GM19351 (cell line): ENCODE data around the gene SRSF3.
"Not testable (repeated sequence)": the region's sequence is repeated elsewhere in the genome, so short reads cannot be mapped to it uniquely, and the experiment has no call there.

ENCODE experiments used
- ATAC-seq: cut with Tn5 transposase; IDR thresholded peaks from one replicate; pipeline ENCODE4 v1.9.1; 2021; ENCODE audit warnings: mild to moderate bottlenecking, moderate library complexity; ENCODE audit not compliant: unreplicated experiment

Gene SRSF3

DNA sequence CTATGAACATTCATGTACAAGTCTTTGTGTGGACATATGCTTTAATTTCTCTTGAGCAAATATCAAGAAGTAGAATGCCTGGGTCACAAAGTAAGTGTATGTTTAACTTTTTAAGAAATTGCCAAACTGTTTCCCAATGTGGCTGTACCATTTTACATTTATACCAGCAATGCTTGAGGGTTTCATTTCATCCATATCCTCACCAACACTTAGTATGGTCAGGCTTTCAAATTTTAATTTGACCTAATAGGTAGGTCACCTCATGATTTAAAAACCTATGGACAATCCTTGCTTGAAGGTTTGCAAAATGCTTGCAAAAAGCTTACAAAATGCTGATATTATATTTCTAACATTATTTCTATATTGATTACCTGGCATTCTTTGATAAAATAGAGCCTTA, 19.5 kb upstream of the SRSF3 start:
- ATAC-seq, result no peak

DNA sequence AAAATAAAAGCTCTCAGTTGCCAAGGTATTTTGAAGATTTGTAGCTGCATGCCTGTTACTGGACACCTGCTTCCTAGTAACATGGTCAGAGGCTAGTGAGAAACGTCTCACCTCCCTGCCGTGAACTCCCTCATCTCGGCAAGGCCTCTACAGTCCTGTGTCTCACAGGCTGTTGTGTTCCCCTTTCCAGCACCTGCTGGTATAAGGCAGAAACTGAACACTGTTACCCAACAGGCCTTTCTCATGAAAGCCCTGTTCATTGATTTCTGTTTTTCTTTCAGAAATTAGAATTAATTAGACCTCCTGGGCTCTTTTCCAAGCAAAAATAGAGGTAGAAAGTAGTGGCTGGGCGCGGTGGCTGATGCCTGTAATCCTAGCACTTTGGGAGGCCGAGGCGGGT, 17.6 kb upstream of the SRSF3 start:
- ATAC-seq, result no peak

DNA sequence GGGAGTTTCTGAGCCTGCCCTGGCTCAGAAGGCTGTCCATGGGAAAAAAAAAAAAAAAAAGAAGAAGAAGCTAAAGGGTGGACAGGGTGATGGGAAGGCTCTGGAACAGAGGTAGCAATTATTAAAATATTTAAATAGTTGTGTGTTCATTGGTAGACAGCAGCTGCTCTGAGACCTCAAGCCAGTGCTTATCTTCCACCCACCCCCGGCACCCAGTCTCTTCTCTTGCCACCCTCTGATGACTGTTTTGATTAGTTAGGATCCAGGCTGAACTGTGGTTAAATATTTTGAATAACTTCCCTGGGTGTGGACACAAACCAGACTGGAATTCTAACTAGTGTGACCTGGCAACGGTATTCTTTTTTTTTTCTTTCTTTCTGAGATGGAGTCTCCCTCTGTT, 16.9 kb upstream of the SRSF3 start:
- no peak for ATAC-seq

DNA sequence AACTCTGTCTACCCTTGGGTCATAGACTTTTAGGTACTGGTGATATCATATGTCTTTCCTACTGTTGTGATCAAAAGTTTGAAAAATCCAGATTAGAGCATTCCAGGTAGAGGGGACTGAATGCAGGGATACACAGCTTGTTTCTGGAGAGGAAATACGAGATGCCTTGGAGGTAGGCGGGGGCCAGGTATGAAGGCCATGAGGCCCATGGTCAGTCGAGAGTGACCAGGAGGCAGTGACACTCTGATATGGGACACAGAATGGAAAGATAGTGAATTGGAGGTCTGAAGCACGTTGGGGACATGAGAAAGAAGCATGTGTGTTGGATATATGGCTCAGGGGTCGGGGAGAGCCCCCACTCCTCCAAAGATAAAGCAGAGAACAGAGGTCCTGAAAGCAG, 16.1 kb upstream of the SRSF3 start:
- no peak for ATAC-seq

DNA sequence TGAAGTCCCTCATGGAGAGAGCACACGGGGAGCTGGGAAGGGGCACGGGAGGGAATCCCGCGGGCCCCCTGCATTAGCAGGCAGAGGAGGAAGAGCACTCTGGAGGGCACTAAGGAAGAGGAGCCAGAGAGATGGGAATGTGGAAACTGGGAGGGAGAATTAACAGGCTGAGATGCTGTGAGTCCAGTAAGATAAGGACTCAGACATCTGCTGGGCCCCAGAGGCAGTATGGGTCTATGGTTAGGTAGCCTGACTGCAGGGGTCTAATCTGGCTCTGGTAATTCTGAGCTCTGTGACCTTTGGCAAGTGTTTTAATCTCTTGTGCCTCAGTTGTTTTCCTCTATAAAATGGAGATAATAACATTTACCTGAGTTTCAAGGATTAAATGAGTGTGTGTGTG, 15.7 kb upstream of the SRSF3 start:
- ATAC-seq, result no peak

DNA sequence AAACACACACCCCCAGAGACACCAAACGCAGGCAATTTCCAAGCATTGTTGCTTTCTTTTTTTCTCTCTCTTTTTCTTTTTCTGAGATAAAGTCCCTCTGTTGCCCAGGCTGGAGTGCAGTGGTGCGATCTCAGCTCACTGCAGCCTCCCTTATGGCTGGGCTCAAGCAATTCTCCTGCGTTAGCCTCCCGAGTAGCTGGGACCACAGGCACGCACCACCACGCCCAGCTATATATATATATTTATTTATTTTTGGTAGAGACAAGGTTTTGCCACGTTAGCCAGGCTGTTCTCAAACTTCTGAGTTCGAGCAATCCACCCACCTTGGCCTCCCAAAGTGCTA, 14.0 kb upstream of the SRSF3 start:
- no peak for ATAC-seq

DNA sequence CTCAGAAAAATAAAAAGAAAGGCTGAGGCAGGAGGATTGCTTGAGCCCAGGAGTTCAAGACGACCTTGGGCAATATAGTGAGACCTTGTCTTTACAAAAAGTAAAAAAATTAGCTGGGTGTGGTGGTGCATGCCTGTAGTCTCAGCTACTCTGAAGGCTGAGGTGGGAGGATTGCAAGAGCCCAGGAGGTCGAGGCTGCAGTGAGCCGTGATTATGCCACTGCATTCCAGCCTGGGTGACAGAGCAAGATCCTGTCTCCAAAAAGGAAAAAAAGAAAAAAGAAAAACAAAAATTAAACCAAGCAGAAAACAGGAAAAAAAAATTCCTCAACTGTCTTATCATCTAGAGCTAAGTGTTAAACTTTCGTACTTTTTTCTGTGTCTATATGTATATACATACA, 12.4 kb upstream of the SRSF3 start:
- ATAC-seq, result no peak

DNA sequence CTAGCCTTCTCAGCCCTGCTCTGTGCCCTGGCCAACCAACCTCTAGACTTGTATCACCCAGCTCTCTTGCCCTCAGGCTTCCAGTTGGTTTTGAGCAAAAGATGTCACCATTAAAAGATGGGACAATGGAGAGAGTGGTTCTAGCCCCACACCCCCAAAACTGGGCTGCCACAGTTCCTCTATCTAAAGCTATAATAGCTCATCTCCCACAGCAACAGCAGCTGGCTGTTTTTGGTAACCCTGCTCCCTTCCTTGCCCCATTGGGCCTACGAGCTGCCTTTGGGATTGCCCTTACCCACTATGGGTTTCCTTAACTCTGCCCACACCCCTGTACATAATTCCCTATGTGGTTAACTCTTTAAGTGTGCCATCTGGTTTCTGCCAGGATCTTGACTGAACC, 7.6 kb upstream of the SRSF3 start:
- ATAC-seq, result no peak

DNA sequence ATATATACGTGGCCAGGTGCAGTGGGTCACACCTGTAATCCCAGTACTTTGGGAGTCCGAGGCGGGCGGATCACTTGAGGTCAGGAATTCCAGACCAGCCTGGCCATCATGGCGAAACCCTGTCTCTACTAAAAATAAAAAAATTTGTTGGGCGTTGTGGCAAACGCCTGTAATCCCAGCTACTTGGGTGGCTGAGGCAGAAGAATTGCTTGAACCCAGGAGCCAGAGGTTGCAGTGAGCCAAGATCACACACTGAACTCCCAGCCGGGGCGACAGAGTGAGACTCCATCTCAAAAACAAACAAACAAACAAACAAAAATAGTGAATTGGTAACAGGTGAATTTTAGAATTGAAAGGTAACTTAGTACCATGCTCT, 5.1 kb upstream of the SRSF3 start:
- not testable (repeated sequence) for ATAC-seq

DNA sequence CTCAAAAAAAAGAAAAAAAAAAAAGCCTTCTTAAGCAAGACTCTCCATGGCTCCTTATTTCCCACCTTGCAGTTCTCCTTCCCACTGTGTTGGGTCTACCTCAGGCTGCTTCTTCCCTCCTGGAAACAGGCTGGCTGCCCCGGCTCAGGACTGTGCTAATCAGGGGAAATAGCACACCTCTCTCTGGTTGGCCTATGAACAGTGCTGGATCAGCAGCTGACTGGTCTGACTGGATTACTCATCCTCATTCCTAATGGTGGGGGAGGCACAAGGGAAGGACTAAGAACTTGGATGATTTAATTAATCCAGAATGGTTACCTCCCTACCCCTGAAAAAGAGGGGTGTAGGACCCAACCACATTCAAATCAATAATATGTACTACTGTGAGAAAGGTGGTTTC, 3.9 kb upstream of the SRSF3 start:
- no peak for ATAC-seq

DNA sequence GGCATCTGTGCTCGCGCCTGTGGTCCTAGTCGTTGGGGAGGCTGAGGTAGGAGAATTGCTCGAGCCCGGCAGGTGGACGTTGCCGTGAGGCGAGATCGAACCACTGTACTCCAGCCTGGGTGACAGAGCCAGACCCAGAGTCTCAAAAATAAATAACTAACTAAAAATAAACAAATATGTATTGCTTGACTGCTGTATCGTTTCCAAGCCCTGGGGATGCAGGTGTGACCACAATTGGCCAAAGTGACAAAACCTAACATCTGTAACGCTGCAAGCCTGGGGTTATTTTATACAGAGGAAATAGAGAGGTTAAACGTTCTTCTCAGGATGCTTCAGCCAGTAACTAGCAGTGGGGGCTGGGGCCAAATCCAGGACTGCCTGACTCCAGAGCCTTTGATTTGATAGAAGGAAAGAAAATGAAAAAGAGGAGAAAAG, 1.9 kb upstream of the SRSF3 start:
- peak; percentile 27 for ATAC-seq

DNA sequence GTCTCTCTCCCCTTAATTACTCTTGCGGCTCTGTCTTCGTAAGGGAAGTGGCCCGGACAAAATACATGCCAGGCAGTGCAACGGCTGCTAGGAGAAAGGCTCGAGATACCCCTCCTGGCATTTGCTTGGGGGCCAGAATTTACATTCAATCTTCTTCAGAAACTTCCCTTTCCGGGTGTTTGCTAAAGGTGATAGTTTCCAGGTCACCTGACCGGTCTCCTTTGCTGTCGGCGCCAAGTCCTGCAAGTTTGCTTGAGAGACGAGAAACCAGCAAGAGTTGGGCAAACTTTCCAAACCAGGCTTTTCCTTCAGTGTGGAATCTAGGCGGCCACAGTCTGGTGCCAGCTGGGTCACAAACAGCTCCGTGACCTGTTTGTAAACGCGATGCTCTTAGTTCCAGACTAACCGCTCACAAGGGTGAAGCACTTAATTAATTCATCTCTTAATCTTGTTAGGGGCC, 563 bp upstream of the SRSF3 start:
- ATAC-seq, result peak; percentile 22

DNA sequence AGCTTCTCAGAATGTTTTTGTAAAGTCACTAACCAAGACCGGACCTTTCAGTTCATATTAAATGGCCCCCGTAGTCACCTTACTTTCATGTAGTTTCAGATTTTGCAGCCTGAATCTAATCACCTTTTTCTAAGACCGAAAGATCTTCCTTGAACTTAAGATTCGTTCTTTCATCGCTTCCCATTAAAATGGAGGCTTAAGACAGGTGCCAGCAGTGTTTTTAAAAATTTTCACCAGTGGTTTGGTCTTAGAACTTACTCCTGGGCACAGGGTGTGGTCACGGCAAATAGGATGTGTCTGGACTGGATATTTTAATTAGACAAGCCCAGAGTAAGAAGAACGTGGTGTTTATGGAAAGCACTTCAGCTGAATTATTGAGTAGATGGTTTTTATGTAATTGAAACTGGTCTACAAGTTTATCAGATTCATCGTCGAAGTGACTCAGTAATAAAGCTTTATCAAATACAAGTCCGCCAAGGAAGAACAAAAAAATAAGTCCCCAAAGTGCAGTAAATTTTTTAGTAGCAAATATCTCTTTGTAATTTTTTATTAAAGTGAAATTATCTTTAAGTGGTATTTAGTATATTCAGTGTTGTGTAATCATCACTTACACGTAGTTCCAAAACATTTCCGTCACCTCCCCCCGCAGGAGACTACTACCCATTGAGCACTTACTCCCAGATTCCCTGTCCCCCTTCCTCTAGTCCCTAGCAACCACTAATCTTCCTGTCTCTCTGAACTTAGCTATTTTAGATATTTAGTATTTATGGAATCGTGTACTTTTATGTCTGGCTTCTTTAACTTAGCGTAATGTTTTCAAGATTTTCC, 868 bp downstream of the SRSF3 start:
- ATAC-seq, result no peak

DNA sequence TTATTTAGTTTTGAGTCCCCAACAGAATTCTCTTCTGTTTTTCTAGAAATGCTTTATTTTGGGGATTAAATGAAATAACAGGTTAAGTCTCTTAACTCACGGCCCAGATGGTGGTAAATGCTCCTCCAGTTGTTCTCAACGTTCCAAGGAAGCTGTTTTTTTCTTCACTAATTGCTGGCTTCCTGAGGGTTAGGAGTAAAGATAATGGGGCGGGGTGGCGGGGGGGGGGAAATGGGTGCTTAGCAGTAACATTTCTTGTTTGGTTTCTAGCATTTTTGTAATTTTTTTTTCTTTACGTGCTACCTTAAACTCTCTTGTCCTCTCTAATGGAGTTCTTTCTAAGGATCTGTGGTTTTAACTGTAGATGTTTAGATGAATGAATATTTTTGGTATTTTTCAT, 2.2 kb downstream of the SRSF3 start:
- no peak for ATAC-seq

DNA sequence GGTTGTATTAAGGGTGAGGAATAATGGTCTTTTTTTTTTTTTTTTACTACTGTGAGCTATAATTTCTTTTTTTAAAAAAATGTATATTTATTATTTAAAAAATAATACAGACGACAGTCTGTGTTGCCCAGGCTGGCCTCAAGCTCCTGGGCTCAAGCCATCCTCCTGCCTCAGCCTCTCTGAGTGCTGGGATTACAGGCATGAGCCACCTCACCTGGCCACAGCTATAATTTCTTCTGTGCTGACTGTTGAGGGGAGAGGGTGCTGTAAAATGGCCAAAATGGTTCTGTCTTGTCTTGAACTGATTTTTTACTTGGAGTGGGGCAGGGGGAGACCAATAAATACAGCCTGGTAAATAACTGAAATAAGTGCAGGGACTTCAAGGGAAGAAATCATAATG, 3.6 kb downstream of the SRSF3 start:
- no peak for ATAC-seq

DNA sequence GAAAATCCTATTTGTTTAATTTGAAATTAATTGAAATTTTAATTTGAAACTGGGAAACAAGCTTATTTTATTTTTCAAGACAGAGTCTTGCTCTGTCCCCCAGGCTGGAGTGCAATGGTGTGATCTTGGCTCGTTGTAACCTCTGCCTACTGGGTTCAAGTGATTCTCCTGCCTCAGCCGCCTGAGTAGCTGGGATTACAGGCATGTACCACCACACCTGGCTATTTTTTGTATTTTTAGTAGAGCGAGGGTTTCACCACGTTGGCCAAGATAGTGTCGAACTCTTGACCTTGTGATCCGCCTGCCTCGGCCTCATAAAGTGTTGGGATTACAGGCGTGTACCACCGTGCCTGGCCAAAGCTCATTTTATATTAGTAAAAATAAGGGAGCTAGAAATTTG, 4.2 kb downstream of the SRSF3 start:
- no peak for ATAC-seq

DNA sequence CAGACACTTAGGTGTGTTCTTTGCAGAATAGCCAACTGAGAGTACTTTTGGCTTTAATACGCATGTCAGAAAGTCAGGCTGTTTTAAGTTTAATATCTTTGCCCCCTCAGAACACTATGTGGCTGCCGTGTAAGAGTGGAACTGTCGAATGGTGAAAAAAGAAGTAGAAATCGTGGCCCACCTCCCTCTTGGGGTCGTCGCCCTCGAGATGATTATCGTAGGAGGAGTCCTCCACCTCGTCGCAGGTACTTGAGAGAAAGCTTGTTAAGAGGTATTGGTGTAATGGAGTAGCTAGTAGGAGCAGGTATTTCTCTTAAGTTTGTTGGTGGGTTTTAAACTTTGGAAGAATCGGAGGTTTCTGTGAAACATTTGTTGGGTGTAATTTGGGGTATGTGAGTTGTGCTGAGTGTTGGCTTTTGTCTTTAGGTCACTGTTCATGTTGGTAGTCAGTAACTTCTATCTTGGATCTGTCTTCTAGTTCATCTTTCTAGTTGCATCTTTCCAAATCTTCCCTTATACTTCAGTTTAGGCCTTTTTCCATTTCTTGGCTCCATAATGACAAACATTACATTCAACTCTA, 4.7 kb downstream of the SRSF3 start:
- ATAC-seq, result no peak

DNA sequence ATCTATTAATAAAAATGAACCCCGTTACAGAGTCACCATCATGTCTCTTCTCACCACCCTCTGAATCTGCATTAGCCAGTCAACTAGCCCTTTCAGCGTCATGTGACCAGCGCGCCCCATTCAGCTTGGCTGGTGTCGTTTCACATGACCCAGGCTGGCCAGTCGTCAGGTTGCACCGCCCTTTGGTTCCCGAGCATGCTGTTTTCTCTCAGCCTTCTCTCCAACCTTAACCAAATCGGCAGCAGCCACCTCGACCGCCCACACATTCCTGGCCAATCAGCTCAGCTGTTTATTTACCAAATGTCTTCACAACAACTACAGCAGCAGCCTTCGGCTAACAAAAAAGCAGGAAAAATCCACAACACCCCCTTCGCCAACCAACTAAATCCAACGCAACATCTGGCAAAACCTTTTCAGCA, 5.6 kb downstream of the SRSF3 start:
- no peak for ATAC-seq

DNA sequence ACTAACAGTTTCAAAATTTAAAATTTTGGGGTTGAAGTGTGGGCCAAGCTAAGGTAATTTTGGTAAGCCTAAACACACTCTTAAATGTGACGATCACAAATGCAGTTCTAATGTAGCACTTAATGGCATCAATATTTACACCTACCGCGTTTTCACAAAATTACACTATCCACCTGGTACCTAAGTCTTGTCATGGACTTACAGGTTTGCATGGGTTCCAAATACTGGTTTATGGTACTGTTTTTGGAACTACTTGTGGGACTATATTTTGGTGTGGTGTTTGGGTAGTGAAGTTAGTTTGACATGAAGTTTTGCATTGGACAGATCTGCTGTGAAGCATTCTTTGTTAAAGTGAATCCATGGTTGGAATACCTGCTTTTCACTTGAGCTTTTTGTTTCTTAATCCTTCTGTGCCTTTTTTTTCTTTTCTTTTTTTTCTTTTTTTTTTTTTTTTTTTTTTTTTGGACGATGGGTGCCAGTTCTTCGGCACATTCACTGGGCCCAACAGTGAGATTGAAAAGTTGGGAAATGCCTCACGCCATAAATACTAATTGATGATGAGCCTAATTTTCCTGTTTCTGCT, 6.5 kb downstream of the SRSF3 start:
- no peak for ATAC-seq

DNA sequence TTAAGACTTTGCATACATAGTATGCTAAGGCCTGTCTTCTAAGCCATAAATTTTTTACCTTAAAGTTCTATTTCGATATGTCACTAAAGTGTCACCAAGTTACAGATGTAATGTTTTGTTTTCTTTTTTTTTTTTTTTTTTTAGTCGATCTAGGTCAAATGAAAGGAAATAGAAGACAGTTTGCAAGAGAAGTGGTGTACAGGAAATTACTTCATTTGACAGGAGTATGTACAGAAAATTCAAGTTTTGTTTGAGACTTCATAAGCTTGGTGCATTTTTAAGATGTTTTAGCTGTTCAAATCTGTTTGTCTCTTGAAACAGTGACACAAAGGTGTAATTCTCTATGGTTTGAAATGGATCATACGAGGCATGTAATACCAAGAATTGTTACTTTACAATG, 7.7 kb downstream of the SRSF3 start:
- ATAC-seq, result not testable (repeated sequence)

DNA sequence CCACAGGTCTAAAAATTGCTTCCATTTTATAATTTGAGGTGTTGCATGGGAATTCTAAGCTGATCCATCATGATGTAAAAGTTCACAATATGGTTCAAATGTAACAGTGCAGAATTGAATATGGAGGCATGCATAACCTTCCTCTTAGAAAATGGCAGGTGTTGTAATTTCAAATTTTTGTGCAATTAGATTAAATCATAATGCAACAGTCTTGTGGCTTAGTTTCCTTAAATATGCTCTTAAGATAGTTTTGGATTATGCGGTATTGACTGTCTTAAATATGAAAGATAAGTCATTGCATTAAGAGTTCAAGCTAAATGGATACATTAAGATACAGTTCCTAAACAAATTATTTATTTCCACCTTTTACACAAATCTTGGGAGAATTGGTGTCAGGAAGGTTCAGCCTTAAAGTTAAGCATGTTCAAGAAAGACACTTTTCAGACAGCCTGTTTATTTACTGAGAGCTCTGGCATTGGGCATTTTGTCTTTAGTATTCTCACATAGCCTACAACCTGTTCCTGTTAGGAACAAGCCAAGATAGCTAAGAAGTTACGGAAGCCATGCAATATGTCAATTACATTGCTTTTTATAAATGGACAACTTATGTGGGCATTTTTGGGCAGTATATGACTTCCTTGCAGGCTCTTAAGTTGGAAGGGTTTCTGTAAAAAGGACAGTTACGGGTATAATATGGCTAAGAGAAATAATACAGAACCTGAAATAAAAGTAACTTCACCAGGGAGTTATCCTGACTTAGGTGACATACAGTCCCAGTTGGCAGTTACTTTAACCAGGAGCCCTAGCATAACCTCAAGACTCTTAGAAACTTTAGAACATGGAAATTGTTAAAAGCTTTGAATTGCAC, 9.3 kb downstream of the SRSF3 start:
- no peak for ATAC-seq
